Skin epidermis (tissue), 12 donors: Measurements from ENCODE around the gene TMEM167B.

Experiments
- H3K27ac ChIP-seq, 21 experiments: fragments of 200-600 bp; sonication (generic) in 11 of 21; one replicate each; pipeline ENCODE4 v1.5.0; 2020; ENCODE audit warnings: mild to moderate bottlenecking in 3 of 21, inconsistent platforms in 2 of 21, moderate library complexity in 2 of 21
- H3K4me3 ChIP-seq, 7 experiments: fragments of 200-600 bp; sonication (generic) in 2 of 7; one replicate each; pipeline ENCODE4 v1.5.0; 2020; ENCODE audit warnings: inconsistent platforms in 2 of 7, mild to moderate bottlenecking in 2 of 7, moderate library complexity in 1 of 7

The TMEM167B gene

GRCh38 chr1:109079240-109079622 is 11.3 kb upstream of the TMEM167B start:
- Histone ChIP-seq H3K27ac (peak overlapping the region in 12 of 21 experiments; percentile 25 to 81 (median 75)), H3K4me3 (no peak overlapping the region)

- Histone ChIP-seq H3K4me3 (no peak overlapping the region), H3K27ac (peak overlapping the region in 17 of 21 experiments; percentile 6 to 81 (median 69))
These were observed 10.0 kb upstream of the TMEM167B start for GRCh38 chr1:109080441-109081082.

DNA sequence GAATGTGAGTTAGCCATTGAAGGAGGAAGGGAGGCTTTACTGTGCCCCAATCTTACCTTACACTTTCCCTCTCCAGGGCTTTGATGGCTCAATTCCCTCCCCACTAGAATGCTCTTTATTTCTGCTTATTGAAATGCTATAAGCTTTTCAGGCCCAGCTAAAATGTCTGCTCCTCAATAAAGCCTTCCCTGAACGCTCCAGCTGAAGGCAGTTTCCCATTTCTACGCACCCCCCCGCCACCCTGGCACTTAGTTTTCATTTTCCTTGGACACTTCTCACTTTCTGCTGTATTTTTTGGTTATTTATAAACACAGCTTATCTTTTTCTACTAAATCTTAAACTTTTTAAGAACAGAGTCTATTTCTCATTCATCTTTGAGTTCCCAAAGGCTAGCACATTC is 7.1 kb upstream of the TMEM167B start:
- Histone ChIP-seq H3K4me3 (no peak overlapping the region), H3K27ac (no peak overlapping the region)

- Histone ChIP-seq H3K4me3 (no peak overlapping the region), H3K27ac (peak overlapping the region in 1 of 21 experiments; percentile 11)
These were observed 6.6 kb upstream of the TMEM167B start for GRCh38 chr1:109083923-109084322.

- no peak overlapping the region for H3K4me3 ChIP-seq
- H3K27ac ChIP-seq, result peak overlapping the region in 6 of 21 experiments; percentile 11 to 43 (median 21)
These were observed 5.7 kb upstream of the TMEM167B start for GRCh38 chr1:109084563-109085517.

GRCh38 chr1:109089242-109090015 is 1.1 kb upstream of the TMEM167B start:
- H3K27ac ChIP-seq, result peak overlapping the region; percentile 45 to 99 (median 97)
- peak overlapping the region; percentile 57 to 88 (median 82) for H3K4me3 ChIP-seq

DNA sequence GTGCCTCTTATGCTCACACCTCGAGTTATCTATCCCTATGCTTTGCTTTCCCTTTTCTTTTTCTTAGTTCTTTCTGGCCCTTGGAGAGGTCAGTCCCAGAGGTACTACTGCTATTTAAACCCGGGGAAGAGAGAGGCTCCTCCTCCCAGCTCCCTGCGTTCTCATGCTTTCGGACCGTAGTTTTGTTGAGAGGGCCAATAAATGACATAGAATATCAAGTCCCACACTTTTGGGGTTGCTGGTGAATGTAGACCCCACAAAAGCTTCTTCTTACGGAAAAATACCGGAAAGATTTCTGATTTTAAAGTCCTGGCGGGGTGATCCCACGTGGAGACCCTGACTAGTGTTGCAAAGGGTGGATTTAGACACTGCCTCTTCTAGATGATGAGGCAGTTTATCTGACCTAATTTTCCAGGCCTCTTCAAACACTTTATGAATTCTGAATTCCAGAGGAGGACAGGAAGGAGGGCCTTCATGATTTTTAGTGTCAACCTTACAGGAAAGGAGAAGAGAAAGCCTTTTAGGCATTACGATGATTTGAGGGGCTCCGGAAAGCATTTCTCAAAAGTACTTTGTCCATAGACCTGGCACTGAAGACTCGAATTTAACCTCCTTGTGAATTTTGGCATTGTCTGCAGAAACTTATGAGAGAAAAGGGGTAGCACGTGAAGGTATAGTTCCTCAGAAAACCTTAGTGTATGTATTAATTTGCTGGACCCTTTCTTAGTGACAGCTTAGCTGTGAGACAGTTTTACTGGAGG is 694 bp downstream of the TMEM167B start:
- H3K27ac ChIP-seq, result peak overlapping the region; percentile 45 to 99 (median 97)
- peak overlapping the region; percentile 57 to 88 (median 82) for H3K4me3 ChIP-seq

DNA sequence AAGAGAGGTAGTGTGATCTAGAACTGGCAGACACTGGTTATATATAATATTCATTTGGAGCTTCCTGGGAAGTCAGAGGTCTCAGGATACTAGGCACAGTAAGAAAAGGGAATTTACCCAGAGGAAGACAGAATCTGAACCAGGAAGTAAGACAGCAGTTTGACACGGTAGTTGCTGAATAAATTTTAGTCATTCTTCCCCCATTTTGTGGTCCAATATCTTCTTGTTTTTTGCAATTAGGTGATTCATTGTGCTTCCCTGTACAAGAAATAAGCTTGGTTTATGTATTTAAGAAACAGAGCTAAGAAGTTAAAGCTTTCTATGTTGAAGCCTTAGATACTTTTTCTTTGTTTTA is 1.3 kb downstream of the TMEM167B start:
- Histone ChIP-seq H3K4me3 (peak overlapping the region; percentile 57 to 88 (median 82)), H3K27ac (peak overlapping the region in 20 of 21 experiments; percentile 88 to 99 (median 97))

GRCh38 chr1:109094377-109094803 is 3.8 kb downstream of the TMEM167B start:
- H3K27ac ChIP-seq, result peak overlapping the region in 2 of 21 experiments; percentile 12 to 21
- no peak overlapping the region for H3K4me3 ChIP-seq

- H3K27ac ChIP-seq, result peak overlapping the region in 3 of 21 experiments; percentile 12 to 39 (median 21)
- H3K4me3 ChIP-seq, result no peak overlapping the region
These were observed 4.3 kb downstream of the TMEM167B start for GRCh38 chr1:109094871-109095270.

- H3K4me3 ChIP-seq, result no peak overlapping the region
- H3K27ac ChIP-seq, result peak overlapping the region in 11 of 21 experiments; percentile 2 to 67 (median 29)
These were observed 5.1 kb downstream of the TMEM167B start for GRCh38 chr1:109095631-109096030.

- Histone ChIP-seq H3K4me3 (no peak overlapping the region), H3K27ac (peak overlapping the region in 13 of 21 experiments; percentile 2 to 67 (median 33))
These were observed 5.6 kb downstream of the TMEM167B start for GRCh38 chr1:109096120-109096519.

DNA sequence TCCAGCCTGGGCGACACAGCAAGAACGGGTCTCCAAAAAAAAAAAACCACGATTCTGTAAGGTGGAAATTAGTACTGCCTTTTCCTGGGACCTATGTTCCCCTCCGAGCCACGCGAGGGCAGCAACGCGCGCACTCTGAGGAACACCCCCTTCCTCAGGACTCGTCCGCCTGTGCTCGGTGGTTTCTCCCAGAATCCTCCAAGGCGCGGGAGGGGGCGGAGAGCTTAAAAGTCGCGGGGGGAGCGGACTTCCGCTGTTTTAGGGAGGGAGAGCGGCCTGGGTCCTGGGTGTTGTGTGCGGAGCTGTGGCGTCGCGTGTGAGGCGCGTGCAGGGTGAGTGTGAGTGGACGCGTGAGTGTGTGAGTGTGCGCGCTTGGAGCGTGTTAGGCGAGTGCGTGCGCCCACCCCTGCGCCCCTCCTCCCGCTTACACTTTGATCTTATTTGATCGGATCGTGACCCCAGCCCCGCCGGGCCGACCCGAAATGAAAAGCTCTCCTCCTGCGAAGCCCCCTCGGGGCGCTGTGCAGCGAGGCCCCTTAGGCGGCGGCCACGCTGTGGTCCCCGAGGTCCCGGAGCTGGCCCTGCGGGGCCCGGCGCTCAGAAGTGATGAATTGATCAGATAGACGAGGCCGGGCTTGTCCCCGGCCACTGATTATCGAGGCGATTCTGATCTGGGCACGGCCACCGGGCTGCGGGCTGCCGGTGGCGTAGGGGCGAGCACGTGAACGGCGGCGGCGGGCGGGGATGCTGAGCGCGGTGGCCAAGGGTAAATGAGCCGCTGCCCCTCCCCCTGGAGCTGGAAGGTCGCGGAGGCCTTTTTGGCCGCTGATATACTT is 9.6 kb downstream of the TMEM167B start:
- H3K27ac ChIP-seq, result peak overlapping the region; percentile 65 to 100 (median 95)
- peak overlapping the region; percentile 81 to 100 (median 98) for H3K4me3 ChIP-seq

GRCh38 chr1:109104364-109105151 is 14.0 kb downstream of the TMEM167B start:
- no peak overlapping the region for H3K4me3 ChIP-seq
- H3K27ac ChIP-seq, result no peak overlapping the region

- H3K4me3 ChIP-seq, result no peak overlapping the region
- H3K27ac ChIP-seq, result no peak overlapping the region
These were observed 15.3 kb downstream of the TMEM167B start for GRCh38 chr1:109105881-109106280.

GRCh38 chr1:109107785-109108184 is 17.2 kb downstream of the TMEM167B start:
- Histone ChIP-seq H3K27ac (no peak overlapping the region), H3K4me3 (no peak overlapping the region)

GRCh38 chr1:109109906-109110305 is 19.3 kb downstream of the TMEM167B start:
- Histone ChIP-seq H3K4me3 (no peak overlapping the region), H3K27ac (no peak overlapping the region)
